GM21717 (cell line): ENCODE results near the gene TRO.

Experiments used
- ATAC-seq: cut with Tn5 transposase; IDR thresholded peaks from one replicate; pipeline ENCODE4 v1.9.1; 2021; ENCODE audit warnings: mild to moderate bottlenecking, moderate library complexity; ENCODE audit not compliant: unreplicated experiment

The TRO gene

GRCh38 chrX:54964766-54965497 lies 44.3 kb downstream of the TRO start:
- no peak for ATAC-seq

- ATAC-seq: no peak
These were observed 56.8 kb downstream of the TRO start for GRCh38 chrX:54977387-54977786.

DNA sequence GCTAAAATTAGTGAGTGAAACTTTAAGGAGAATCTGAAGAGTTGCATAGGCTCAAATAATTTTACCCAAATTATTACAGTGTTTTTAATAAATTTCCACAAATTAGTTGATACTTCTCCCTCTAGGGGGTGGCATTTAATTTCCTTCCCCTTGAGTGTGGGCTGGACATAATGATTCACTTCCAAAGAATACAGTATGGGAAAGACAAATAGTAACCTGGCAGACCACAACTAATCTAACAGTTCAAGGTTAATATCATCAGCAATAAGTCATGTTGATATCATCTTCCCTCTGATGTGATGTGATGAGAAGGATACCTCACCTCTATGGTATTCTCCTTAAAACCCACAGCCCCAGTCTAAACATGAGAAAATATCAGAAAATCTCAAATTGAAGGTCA lies 57.8 kb downstream of the TRO start:
- no peak for ATAC-seq

- no peak for ATAC-seq
These were observed 58.8 kb downstream of the TRO start for GRCh38 chrX:54979432-54979831.

GRCh38 chrX:54980334-54980733 lies 59.7 kb downstream of the TRO start:
- ATAC-seq: no peak
